Activated CD8-positive, alpha-beta memory T cell treated with anti-CD3 and anti-CD28 coated beads for 48 hours (primary cell): ENCODE measurements around the gene OAT.

Experiments
- DNase-seq, 3 experiments: peaks; one replicate each; pipeline ENCODE4 v3.0.0-alpha.2; 2020; ENCODE audit warnings: low read depth in 2 of 3, low spot score in 2 of 3

OAT gene

GRCh38 chr10:124418726-124419501 lies at the start of gene OAT:
OAT (minus strand) TSS chr10:124418923; CDS start chr10:124412171, 6,752 bp downstream.
- DNase-seq: peak; percentile 84 to 88 (median 86)

- no peak for DNase-seq
Measured at GRCh38 chr10:124467165-124467564, 48.4 kb upstream of the OAT start.

GRCh38 chr10:124465777-124466488 lies 47.2 kb upstream of the OAT start:
- DNase-seq: no peak

GRCh38 chr10:124465003-124465776 lies 46.5 kb upstream of the OAT start:
- no peak for DNase-seq

- no peak for DNase-seq
Measured at GRCh38 chr10:124464028-124464965, 45.6 kb upstream of the OAT start.

GRCh38 chr10:124462348-124462695 lies 43.6 kb upstream of the OAT start:
- DNase-seq: no peak

GRCh38 chr10:124461642-124462347 lies 43.1 kb upstream of the OAT start, which contains the start of gene LHPP:
LHPP (plus strand) TSS chr10:124461823; CDS start chr10:124461863, 40 bp downstream.
- DNase-seq: peak; percentile 69 to 81 (median 72)

- DNase-seq: no peak
Measured at GRCh38 chr10:124460144-124460543, 41.4 kb upstream of the OAT start.

- DNase-seq: no peak
Measured at GRCh38 chr10:124459395-124459794, 40.7 kb upstream of the OAT start.

- no peak for DNase-seq
Measured at GRCh38 chr10:124458889-124459288, 40.2 kb upstream of the OAT start.

- no peak for DNase-seq
Measured at GRCh38 chr10:124458473-124458872, 39.8 kb upstream of the OAT start.

- no peak for DNase-seq
Measured at GRCh38 chr10:124455441-124455840, 36.7 kb upstream of the OAT start.

GRCh38 chr10:124453960-124454610 lies 35.4 kb upstream of the OAT start:
- DNase-seq: no peak

GRCh38 chr10:124451276-124451675 lies 32.6 kb upstream of the OAT start:
- DNase-seq: no peak

- DNase-seq: no peak
Measured at GRCh38 chr10:124450783-124451057, 32.0 kb upstream of the OAT start.

GRCh38 chr10:124450012-124450782 lies 31.5 kb upstream of the OAT start, which contains the start of gene NKX1-2:
NKX1-2 (minus strand) TSS chr10:124450035; CDS start chr10:124449943, 92 bp downstream.
- no peak for DNase-seq

- no peak for DNase-seq
Measured at GRCh38 chr10:124449170-124450011, 30.7 kb upstream of the OAT start.

- no peak for DNase-seq
Measured at GRCh38 chr10:124448696-124449169, 30.0 kb upstream of the OAT start.
